ENCODE data around the gene PRKCH. TPM values are rescaled to one million over a fixed set of nuclear protein-coding genes. Genes with fewer than 3 reads are reported as not detected.

Gene PRKCH
- total and polyA plus RNA-seq, 9 of the 15 experiments (the other 6 are each of a cell fraction or from before 2014, with no cell fraction given) = 0.61 to 4.4 (median 4.0) TPM

- Histone ChIP-seq H3K4me1 (replicated peaks in 1 of 2; ENCODE audit: control insufficient read depth in 2 of 2, insufficient read depth in 2 of 2, low read length in 2 of 2) (peaks cover 0 to 2% of the 10 kb centered on the region in 2 experiments; a peak in 3 of 5 replicates), H4K20me1 (replicated peaks; ENCODE audit: control insufficient read depth, insufficient read depth, low read length) (no peaks in the 10 kb centered on the region), H3K4me2 (ENCODE audit: insufficient read depth, low read length) (no peak overlapping the region), H3K4me3 (no peak overlapping the region), H3K27ac (ENCODE audit: extremely low read depth, low read depth, low read length) (no peak overlapping the region), H3K79me2 (ENCODE audit: control insufficient read depth, insufficient read depth, low read length) (no peaks in the 10 kb centered on the region), H3K9me1 (ENCODE audit: control insufficient read depth, insufficient read depth, low read length) (no peaks in the 10 kb centered on the region), H3K9ac (ENCODE audit: insufficient read depth in 1 of 2, low read depth in 2 of 2, low read length in 2 of 2) (no peak overlapping the region; a peak in 1 of 4 replicates), H3K36me3 (ENCODE audit: control insufficient read depth, insufficient read depth, low read length) (no peaks in the 10 kb centered on the region), H3K9me3 (replicated peaks; ENCODE audit: control insufficient read depth, insufficient read depth, low read depth, low read length) (no peaks in the 10 kb centered on the region), H2AFZ (ENCODE audit: low read depth, low read length) (no peak overlapping the region), H3K27me3 (ENCODE audit: control insufficient read depth in 2 of 2, insufficient read depth in 2 of 2, low read length in 2 of 2) (no peaks in the 10 kb centered on the region)
- TF ChIP-seq ZKSCAN3 (CRISPR knock-in tag; IDR thresholded peaks at IDR 0.05) (no peak), FOS (IDR thresholded peaks at IDR 0.05; ENCODE audit: extremely low read depth, insufficient read length) (no peak), SIN3A (IDR thresholded peaks at IDR 0.05; ENCODE audit: borderline replicate concordance in 2 of 2, control insufficient read depth in 1 of 2, low read depth in 2 of 2, low read length in 2 of 2) (no peak), HDAC6 (IDR thresholded peaks at IDR 0.05; ENCODE audit: low read depth, low read length) (no peak)
- TF ChIP-seq, protein P1, sequence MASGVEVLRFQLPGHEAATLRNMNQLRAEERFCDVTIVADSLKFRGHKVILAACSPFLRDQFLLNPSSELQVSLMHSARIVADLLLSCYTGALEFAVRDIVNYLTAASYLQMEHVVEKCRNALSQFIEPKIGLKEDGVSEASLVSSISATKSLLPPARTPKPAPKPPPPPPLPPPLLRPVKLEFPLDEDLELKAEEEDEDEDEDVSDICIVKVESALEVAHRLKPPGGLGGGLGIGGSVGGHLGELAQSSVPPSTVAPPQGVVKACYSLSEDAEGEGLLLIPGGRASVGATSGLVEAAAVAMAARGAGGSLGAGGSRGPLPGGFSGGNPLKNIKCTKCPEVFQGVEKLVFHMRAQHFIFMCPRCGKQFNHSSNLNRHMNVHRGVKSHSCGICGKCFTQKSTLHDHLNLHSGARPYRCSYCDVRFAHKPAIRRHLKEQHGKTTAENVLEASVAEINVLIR (CRISPR knock-in tag; IDR thresholded peaks at IDR 0.05) = no peak
- CTCF ChIA-PET (ENCODE audit: low intra/inter-chr PET ratio) = no interaction called here
- in situ Hi-C loops (cut with MboI) = no loop called here
- intact Hi-C loops (cut with micrococcal nuclease) = no loop called here
- no peak; the same call in 2 of the 3 replicates for ATAC-seq
- WGBS (ENCODE audit: insufficient coverage, low coverage, missing lambda C conversion rate) = 60% methylated on average over 9 of the region's 11 CpGs
- DNase-seq (ENCODE audit: extremely low read depth in 1 of 4, low spot score in 3 of 4) = no peak
- no peak for FAIRE-seq
- POLR2A ChIA-PET = no interaction called here
- no TSS peak for BruUV-seq (replicated peaks)
Observed at GRCh38 chr14:61334197-61334701, 12.9 kb downstream of the PRKCH start.
